GM23338 (cell line): ENCODE measurements around the gene GREB1L. TPM values are rescaled to one million over a fixed set of nuclear protein-coding genes. Genes with fewer than 3 reads are reported as not detected.
"Not testable (repeated sequence)": the region's sequence is repeated elsewhere in the genome, so short reads cannot be mapped to it uniquely, and the experiment has no call there.

Experiments used
- ATAC-seq: fragments of 200-7000 bp; cut with Tn5 transposase; 3 replicates; pipeline ENCODE4 v1.9.1; 2020
- DNase-seq: peaks from one replicate; pipeline ENCODE4 v3.0.0-alpha.2; 2015; ENCODE audit warnings: low spot score
- H2AFZ ChIP-seq: fragments of 200-600 bp; sonication (generic); 2 replicates; pipeline ENCODE4 v1.8.0; 2016; ENCODE audit warnings: antibody characterized with exemption, mild to moderate bottlenecking, moderate library complexity
- H3F3A ChIP-seq: fragments of 200-600 bp; sonication (generic); replicated peaks from 2 replicates; pipeline ENCODE4 v1.8.0; 2017; ENCODE audit warnings: antibody characterized with exemption, mixed run types, low read depth
- H3K27ac ChIP-seq: fragments of 200-600 bp; sonication (generic); 2 replicates; pipeline ENCODE4 v1.6.1; 2016; ENCODE audit warnings: low read depth
- H3K27me3 ChIP-seq: fragments of 200-600 bp; sonication (generic); 2 replicates; pipeline ENCODE4 v1.8.0; 2016; ENCODE audit warnings: mild to moderate bottlenecking, mixed run types, moderate library complexity; ENCODE audit not compliant: insufficient read depth
- H3K36me3 ChIP-seq: fragments of 200-600 bp; sonication (generic); 2 replicates; pipeline ENCODE4 v1.8.0; 2016; ENCODE audit warnings: mild to moderate bottlenecking; ENCODE audit not compliant: insufficient read depth
- H3K4me1 ChIP-seq: fragments of 200-600 bp; sonication (generic); 2 replicates; pipeline ENCODE4 v1.8.0; 2016; ENCODE audit warnings: mild to moderate bottlenecking, moderate library complexity; ENCODE audit not compliant: insufficient read depth
- H3K4me2 ChIP-seq: fragments of 200-600 bp; sonication (generic); 2 replicates; pipeline ENCODE4 v1.7.1; 2017; ENCODE audit warnings: mixed run types
- H3K4me3 ChIP-seq: fragments of 200-600 bp; sonication (generic); 2 replicates; pipeline ENCODE4 v1.6.1; 2016; ENCODE audit warnings: mixed run types
- H3K79me2 ChIP-seq: fragments of 200-600 bp; sonication (generic); replicated peaks from 2 replicates; pipeline ENCODE4 v1.8.0; 2017; ENCODE audit warnings: mild to moderate bottlenecking; ENCODE audit not compliant: insufficient read depth
- H3K9me2 ChIP-seq: fragments of 200-600 bp; sonication (generic); 2 replicates; pipeline ENCODE4 v1.8.0; 2017; ENCODE audit not compliant: insufficient read depth
- H4K20me1 ChIP-seq: fragments of 200-600 bp; sonication (generic); replicated peaks from 2 replicates; pipeline ENCODE4 v1.8.0; 2017; ENCODE audit warnings: mild to moderate bottlenecking; ENCODE audit not compliant: insufficient read depth
- H3K27ac Mint-ChIP-seq: 2 replicates; pipeline ENCODE4 v1.8.0; 2020; ENCODE audit warnings: inconsistent platforms, mild to moderate bottlenecking, moderate library complexity, mixed read lengths
- H3K27me3 Mint-ChIP-seq: 3 replicates; pipeline ENCODE4 v1.8.0; 2022; ENCODE audit warnings: low read depth, mild to moderate bottlenecking, moderate library complexity, mixed read lengths, inconsistent platforms; ENCODE audit not compliant: insufficient read depth, poor library complexity
- H3K36me3 Mint-ChIP-seq: 3 replicates; pipeline ENCODE4 v1.8.0; 2021; ENCODE audit warnings: low read depth, mild to moderate bottlenecking, inconsistent platforms, moderate library complexity, mixed read lengths
- H3K4me1 Mint-ChIP-seq: 3 replicates; pipeline ENCODE4 v1.8.0; 2020; ENCODE audit warnings: mild to moderate bottlenecking, inconsistent platforms, mixed read lengths
- H3K4me3 Mint-ChIP-seq: 3 replicates; pipeline ENCODE4 v1.8.0; 2021; ENCODE audit warnings: moderate library complexity, mild to moderate bottlenecking, inconsistent platforms, mixed read lengths
- H3K9me3 Mint-ChIP-seq: 3 replicates; pipeline ENCODE4 v1.8.0; 2020; ENCODE audit warnings: moderate library complexity, mild to moderate bottlenecking, inconsistent platforms, mixed read lengths
- EZH2 ChIP-seq: fragments of 200-600 bp; sonication (generic); IDR thresholded peaks from one replicate; pipeline ENCODE4 v1.8.0; 2017; ENCODE audit warnings: antibody characterized with exemption, mild to moderate bottlenecking, low read depth; ENCODE audit not compliant: unreplicated experiment
- EZH2phosphoT487 ChIP-seq: fragments of 200-600 bp; sonication (generic); IDR thresholded peaks from one replicate; pipeline ENCODE4 v1.8.1; 2018; ENCODE audit warnings: antibody characterized with exemption; ENCODE audit not compliant: unreplicated experiment
- JUNB ChIP-seq: IDR thresholded peaks from one replicate; pipeline ENCODE4 v1.6.1; 2016; ENCODE audit warnings: antibody characterized with exemption; ENCODE audit not compliant: unreplicated experiment
- STAT1 ChIP-seq: IDR thresholded peaks from one replicate; pipeline ENCODE4 v1.6.1; 2016; ENCODE audit warnings: antibody characterized with exemption; ENCODE audit not compliant: unreplicated experiment
- ZNF114 ChIP-seq: fragments of 250-450 bp; sonication (Bioruptor Pico); IDR thresholded peaks from 2 replicates; pipeline ENCODE4 v1.5.0; 2020; ENCODE audit warnings: mild to moderate bottlenecking, moderate library complexity
- ZNF331 ChIP-seq: fragments of 250-450 bp; sonication (Bioruptor Pico); IDR thresholded peaks from 2 replicates; pipeline ENCODE4 v1.5.0; 2020; ENCODE audit warnings: low read depth, mild to moderate bottlenecking, moderate library complexity
- polyA plus RNA-seq: library from polyadenylated mRNA; unstranded; fragments of >200 nt; fragmentation: Nextera tagmentation; extraction: Ambion mirVana; gene quantifications from 2 replicates; pipeline ENCODE4 v1.2.1, GENCODE V29; 2016
- total RNA-seq: library from RNA; depleted of rRNA; stranded (reverse); fragments of >200 nt; shearing (Covaris generic); gene quantifications from 2 replicates; pipeline ENCODE4 v1.2.3, GENCODE V29; 2014
- TF ChIP-seq, protein P1 (sequence below): fragments of 250-450 bp; sonication (Bioruptor Pico); IDR thresholded peaks from 2 replicates; pipeline ENCODE4 v1.5.0; 2020; ENCODE audit warnings: mild to moderate bottlenecking, moderate library complexity

Gene GREB1L
- total and polyA plus RNA-seq, 2 experiments from 2014 or later: 0.03 to 0.29 TPM

DNA sequence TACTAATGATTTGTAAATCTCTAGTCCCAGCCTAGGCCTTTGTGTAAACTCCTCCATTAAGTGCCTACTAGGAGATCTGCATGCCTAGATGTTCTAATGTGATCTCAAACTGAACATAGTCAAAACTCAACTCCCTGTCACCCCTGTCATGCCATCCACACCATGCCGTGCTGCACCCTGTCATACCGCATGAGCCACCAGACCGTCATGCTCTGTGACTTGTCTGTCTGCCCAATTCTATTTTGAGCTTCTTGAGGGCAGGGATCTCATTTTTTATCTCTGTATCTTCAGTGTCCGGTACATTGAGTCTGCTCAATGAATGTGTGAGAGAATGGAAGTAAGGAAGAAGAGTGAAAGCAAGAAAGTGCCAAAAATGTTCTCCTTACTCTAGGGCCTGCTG lies 35.5 kb downstream of the GREB1L start (continued):
- TF ChIP-seq EZH2phosphoT487 (no peak), EZH2 (no peak), JUNB (no peak), ZNF114 (CRISPR knock-in tag) (no peak), STAT1 (no peak)

DNA sequence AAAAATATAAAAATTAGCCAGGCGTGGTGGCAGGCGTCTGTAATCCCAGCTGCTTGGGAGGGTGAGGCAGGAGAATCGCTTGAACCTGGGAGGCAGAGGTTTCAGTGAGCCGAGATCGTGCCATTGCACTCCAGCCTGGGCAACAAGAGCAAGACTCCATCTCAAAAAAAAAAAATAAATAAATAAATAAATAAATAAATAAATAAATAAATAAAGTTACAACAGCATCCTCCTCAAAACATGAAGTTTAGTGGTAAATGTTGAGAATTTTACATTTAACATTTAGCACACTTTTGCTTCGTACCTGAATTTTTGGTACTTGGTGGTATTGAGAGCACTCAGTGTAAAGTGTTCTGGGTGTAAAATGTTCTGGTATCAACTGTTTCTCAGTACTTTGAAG lies 36.2 kb downstream of the GREB1L start:
- not testable (repeated sequence) for H3K79me2 ChIP-seq, H3K4me1 Mint-ChIP-seq, H3K4me2 ChIP-seq, DNase-seq, H3K36me3 Mint-ChIP-seq, H4K20me1 ChIP-seq, H3K27ac Mint-ChIP-seq, H3K9me2 ChIP-seq, H2AFZ ChIP-seq, H3K27me3 ChIP-seq, H3F3A ChIP-seq, H3K36me3 ChIP-seq, H3K9me3 Mint-ChIP-seq, ATAC-seq, H3K4me3 Mint-ChIP-seq, H3K4me1 ChIP-seq, H3K27ac ChIP-seq, H3K27me3 Mint-ChIP-seq, H3K4me3 ChIP-seq

DNA sequence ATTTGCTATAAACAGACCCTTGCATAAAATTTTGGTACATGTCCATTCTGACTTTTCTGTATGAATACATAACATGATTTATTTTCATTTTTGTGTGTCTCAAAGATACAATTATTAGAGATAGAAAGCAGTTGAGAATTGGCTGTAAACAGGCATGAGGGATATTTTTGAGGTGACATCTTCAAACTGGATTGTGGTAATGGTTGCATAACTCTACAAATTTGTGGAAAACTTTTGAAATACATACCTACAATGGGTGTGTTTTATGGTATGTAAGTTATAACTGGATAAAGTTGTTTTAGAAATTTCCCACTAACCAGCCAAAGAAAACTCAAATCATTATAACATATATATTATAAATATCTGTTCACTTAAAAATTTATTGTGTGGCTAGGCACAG lies 39.6 kb downstream of the GREB1L start:
- Histone ChIP-seq H3F3A (no peaks in the 10 kb centered on the region), H3K4me1 (no peaks in the 10 kb centered on the region), H3K9me2 (no peaks in the 10 kb centered on the region), H3K27ac (no peak overlapping the region), H3K4me3 (no peak overlapping the region), H4K20me1 (no peaks in the 10 kb centered on the region), H3K36me3 (no peaks in the 10 kb centered on the region), H2AFZ (no peak overlapping the region), H3K27me3 (no peaks in the 10 kb centered on the region), H3K79me2 (no peaks in the 10 kb centered on the region), H3K4me2 (no peak overlapping the region)
- Mint-ChIP-seq H3K27me3 (peaks cover 3% of the 10 kb centered on the region), H3K27ac (no peak overlapping the region), H3K9me3 (no peaks in the 10 kb centered on the region), H3K36me3 (no peaks in the 10 kb centered on the region), H3K4me1 (no peaks in the 10 kb centered on the region), H3K4me3 (no peak overlapping the region)
- TF ChIP-seq, protein P1, sequence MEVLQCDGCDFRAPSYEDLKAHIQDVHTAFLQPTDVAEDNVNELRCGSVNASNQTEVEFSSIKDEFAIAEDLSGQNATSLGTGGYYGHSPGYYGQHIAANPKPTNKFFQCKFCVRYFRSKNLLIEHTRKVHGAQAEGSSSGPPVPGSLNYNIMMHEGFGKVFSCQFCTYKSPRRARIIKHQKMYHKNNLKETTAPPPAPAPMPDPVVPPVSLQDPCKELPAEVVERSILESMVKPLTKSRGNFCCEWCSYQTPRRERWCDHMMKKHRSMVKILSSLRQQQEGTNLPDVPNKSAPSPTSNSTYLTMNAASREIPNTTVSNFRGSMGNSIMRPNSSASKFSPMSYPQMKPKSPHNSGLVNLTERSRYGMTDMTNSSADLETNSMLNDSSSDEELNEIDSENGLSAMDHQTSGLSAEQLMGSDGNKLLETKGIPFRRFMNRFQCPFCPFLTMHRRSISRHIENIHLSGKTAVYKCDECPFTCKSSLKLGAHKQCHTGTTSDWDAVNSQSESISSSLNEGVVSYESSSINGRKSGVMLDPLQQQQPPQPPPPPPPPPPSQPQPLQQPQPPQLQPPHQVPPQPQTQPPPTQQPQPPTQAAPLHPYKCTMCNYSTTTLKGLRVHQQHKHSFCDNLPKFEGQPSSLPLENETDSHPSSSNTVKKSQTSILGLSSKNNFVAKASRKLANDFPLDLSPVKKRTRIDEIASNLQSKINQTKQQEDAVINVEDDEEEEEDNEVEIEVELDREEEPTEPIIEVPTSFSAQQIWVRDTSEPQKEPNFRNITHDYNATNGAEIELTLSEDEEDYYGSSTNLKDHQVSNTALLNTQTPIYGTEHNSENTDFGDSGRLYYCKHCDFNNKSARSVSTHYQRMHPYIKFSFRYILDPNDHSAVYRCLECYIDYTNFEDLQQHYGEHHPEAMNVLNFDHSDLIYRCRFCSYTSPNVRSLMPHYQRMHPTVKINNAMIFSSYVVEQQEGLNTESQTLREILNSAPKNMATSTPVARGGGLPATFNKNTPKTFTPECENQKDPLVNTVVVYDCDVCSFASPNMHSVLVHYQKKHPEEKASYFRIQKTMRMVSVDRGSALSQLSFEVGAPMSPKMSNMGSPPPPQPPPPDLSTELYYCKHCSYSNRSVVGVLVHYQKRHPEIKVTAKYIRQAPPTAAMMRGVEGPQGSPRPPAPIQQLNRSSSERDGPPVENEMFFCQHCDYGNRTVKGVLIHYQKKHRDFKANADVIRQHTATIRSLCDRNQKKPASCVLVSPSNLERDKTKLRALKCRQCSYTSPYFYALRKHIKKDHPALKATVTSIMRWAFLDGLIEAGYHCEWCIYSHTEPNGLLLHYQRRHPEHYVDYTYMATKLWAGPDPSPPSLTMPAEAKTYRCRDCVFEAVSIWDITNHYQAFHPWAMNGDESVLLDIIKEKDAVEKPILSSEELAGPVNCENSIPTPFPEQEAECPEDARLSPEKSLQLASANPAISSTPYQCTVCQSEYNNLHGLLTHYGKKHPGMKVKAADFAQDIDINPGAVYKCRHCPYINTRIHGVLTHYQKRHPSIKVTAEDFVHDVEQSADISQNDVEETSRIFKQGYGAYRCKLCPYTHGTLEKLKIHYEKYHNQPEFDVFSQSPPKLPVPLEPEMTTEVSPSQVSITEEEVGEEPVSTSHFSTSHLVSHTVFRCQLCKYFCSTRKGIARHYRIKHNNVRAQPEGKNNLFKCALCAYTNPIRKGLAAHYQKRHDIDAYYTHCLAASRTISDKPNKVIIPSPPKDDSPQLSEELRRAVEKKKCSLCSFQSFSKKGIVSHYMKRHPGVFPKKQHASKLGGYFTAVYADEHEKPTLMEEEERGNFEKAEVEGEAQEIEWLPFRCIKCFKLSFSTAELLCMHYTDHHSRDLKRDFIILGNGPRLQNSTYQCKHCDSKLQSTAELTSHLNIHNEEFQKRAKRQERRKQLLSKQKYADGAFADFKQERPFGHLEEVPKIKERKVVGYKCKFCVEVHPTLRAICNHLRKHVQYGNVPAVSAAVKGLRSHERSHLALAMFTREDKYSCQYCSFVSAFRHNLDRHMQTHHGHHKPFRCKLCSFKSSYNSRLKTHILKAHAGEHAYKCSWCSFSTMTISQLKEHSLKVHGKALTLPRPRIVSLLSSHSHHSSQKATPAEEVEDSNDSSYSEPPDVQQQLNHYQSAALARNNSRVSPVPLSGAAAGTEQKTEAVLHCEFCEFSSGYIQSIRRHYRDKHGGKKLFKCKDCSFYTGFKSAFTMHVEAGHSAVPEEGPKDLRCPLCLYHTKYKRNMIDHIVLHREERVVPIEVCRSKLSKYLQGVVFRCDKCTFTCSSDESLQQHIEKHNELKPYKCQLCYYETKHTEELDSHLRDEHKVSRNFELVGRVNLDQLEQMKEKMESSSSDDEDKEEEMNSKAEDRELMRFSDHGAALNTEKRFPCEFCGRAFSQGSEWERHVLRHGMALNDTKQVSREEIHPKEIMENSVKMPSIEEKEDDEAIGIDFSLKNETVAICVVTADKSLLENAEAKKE (CRISPR knock-in tag): no peak
- no peak for TF ChIP-seq ZNF331 (CRISPR knock-in tag)
- no peak for TF ChIP-seq JUNB
- ATAC-seq (no peak), DNase-seq (no peak)
